HepG2 (cell line): ENCODE data around the gene PPAN.

ENCODE experiments used
- CBX5 ChIP-seq: sonication (generic); formaldehyde crosslinking; IDR thresholded peaks from 2 replicates; pipeline ENCODE4 v1.4.0; 2020; ENCODE audit warnings: missing genetic modification reagents, borderline replicate concordance
- CC2D1A ChIP-seq: sonication (generic); formaldehyde crosslinking; IDR thresholded peaks from 2 replicates; pipeline ENCODE4 v1.8.1; 2023; ENCODE audit warnings: mild to moderate bottlenecking, missing genetic modification reagents
- EP300 ChIP-seq, 3 experiments: sonication (generic) in 1 of 3; formaldehyde crosslinking in 1 of 3; IDR thresholded peaks; 2 replicates each; pipeline versions ENCODE4 v1.5.1 to v1.6.1; 2011 to 2020; ENCODE audit warnings: low read depth in 2 of 3, low read length in 2 of 3, borderline replicate concordance in 1 of 3, improper control_type of control experiment in 1 of 3, mild to moderate bottlenecking in 1 of 3, missing genetic modification reagents in 1 of 3, moderate library complexity in 1 of 3
- FOXM1 ChIP-seq: sonication (generic); formaldehyde crosslinking; IDR thresholded peaks from 2 replicates; pipeline ENCODE4 v1.5.0; 2020; ENCODE audit warnings: missing genetic modification reagents
- GATA4 ChIP-seq: sonication (generic); IDR thresholded peaks from 2 replicates; pipeline ENCODE4 v1.6.1; 2016; ENCODE audit warnings: antibody characterized with exemption, low read depth, borderline replicate concordance
- KIAA2018 ChIP-seq: sonication (generic); formaldehyde crosslinking; IDR thresholded peaks from 2 replicates; pipeline ENCODE4 v1.5.0; 2020; ENCODE audit warnings: mild to moderate bottlenecking, missing genetic modification reagents, borderline replicate concordance
- TAF1 ChIP-seq: sonication (generic); formaldehyde crosslinking; IDR thresholded peaks from 2 replicates; pipeline ENCODE4 v1.4.0; 2020; ENCODE audit warnings: missing genetic modification reagents
- ZNF317 ChIP-seq: sonication (generic); formaldehyde crosslinking; IDR thresholded peaks from 2 replicates; pipeline ENCODE4 v1.5.0; 2020; ENCODE audit warnings: mild to moderate bottlenecking, missing genetic modification reagents
- ZNF33B ChIP-seq: sonication (generic); formaldehyde crosslinking; IDR thresholded peaks from 2 replicates; pipeline ENCODE4 v1.5.1; 2020; ENCODE audit warnings: mild to moderate bottlenecking, missing genetic modification reagents
- ZNF563 ChIP-seq: sonication (generic); formaldehyde crosslinking; IDR thresholded peaks from 2 replicates; pipeline ENCODE4 v1.8.0; 2022; ENCODE audit warnings: mild to moderate bottlenecking, moderate library complexity, missing genetic modification reagents
- TF ChIP-seq, protein P1 (sequence below): sonication (generic); formaldehyde crosslinking; IDR thresholded peaks from 2 replicates; pipeline ENCODE4 v1.4.0; 2020; ENCODE audit warnings: missing genetic modification reagents, borderline replicate concordance
- TF ChIP-seq, protein P2 (sequence below): sonication (generic); formaldehyde crosslinking; IDR thresholded peaks from 2 replicates; pipeline ENCODE4 v1.4.0; 2020; ENCODE audit warnings: missing genetic modification reagents

GRCh38 chr19:10076535-10076934 lies 29.6 kb upstream of the PPAN start:
- TF ChIP-seq FOXM1 (CRISPR knock-in tag): no peak
- no peak for TF ChIP-seq ZNF563
- TF ChIP-seq CBX5: no peak
- no peak for TF ChIP-seq TAF1 (CRISPR knock-in tag)
- TF ChIP-seq, protein P1, sequence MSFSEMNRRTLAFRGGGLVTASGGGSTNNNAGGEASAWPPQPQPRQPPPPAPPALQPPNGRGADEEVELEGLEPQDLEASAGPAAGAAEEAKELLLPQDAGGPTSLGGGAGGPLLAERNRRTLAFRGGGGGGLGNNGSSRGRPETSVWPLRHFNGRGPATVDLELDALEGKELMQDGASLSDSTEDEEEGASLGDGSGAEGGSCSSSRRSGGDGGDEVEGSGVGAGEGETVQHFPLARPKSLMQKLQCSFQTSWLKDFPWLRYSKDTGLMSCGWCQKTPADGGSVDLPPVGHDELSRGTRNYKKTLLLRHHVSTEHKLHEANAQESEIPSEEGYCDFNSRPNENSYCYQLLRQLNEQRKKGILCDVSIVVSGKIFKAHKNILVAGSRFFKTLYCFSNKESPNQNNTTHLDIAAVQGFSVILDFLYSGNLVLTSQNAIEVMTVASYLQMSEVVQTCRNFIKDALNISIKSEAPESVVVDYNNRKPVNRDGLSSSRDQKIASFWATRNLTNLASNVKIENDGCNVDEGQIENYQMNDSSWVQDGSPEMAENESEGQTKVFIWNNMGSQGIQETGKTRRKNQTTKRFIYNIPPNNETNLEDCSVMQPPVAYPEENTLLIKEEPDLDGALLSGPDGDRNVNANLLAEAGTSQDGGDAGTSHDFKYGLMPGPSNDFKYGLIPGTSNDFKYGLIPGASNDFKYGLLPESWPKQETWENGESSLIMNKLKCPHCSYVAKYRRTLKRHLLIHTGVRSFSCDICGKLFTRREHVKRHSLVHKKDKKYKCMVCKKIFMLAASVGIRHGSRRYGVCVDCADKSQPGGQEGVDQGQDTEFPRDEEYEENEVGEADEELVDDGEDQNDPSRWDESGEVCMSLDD (CRISPR knock-in tag): no peak
- TF ChIP-seq GATA4: no peak
- TF ChIP-seq KIAA2018 (CRISPR knock-in tag): no peak
- no peak for TF ChIP-seq CC2D1A (CRISPR knock-in tag)
- no peak for TF ChIP-seq EP300 (IDR thresholded peaks at IDR 0.05; ENCODE audit: low read depth in 2 of 2, low read length in 2 of 2)
- no peak for TF ChIP-seq EP300 (CRISPR knock-in tag; IDR thresholded peaks at IDR 0.05; ENCODE audit: borderline replicate concordance)
- TF ChIP-seq, protein P2, sequence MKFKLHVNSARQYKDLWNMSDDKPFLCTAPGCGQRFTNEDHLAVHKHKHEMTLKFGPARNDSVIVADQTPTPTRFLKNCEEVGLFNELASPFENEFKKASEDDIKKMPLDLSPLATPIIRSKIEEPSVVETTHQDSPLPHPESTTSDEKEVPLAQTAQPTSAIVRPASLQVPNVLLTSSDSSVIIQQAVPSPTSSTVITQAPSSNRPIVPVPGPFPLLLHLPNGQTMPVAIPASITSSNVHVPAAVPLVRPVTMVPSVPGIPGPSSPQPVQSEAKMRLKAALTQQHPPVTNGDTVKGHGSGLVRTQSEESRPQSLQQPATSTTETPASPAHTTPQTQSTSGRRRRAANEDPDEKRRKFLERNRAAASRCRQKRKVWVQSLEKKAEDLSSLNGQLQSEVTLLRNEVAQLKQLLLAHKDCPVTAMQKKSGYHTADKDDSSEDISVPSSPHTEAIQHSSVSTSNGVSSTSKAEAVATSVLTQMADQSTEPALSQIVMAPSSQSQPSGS: no peak
- TF ChIP-seq ZNF33B: no peak
- no peak for TF ChIP-seq ZNF317
